Posterior cingulate gyrus (tissue), 11 donors: ENCODE measurements around the gene BRSK1.

Experiments
- DNase-seq, 10 donors: peaks; one replicate each; pipeline versions ENCODE4 v3.0.0 to v3.0.0-alpha.2; 2020 to 2021; ENCODE audit warnings: mixed read lengths in 3 of 10
- intact Hi-C: fragments of 100-400 bp; cut with DNase I; formaldehyde crosslinking; loops from one replicate; pipeline ENCODE4 v1.15.1; 2023

Gene BRSK1

DNA sequence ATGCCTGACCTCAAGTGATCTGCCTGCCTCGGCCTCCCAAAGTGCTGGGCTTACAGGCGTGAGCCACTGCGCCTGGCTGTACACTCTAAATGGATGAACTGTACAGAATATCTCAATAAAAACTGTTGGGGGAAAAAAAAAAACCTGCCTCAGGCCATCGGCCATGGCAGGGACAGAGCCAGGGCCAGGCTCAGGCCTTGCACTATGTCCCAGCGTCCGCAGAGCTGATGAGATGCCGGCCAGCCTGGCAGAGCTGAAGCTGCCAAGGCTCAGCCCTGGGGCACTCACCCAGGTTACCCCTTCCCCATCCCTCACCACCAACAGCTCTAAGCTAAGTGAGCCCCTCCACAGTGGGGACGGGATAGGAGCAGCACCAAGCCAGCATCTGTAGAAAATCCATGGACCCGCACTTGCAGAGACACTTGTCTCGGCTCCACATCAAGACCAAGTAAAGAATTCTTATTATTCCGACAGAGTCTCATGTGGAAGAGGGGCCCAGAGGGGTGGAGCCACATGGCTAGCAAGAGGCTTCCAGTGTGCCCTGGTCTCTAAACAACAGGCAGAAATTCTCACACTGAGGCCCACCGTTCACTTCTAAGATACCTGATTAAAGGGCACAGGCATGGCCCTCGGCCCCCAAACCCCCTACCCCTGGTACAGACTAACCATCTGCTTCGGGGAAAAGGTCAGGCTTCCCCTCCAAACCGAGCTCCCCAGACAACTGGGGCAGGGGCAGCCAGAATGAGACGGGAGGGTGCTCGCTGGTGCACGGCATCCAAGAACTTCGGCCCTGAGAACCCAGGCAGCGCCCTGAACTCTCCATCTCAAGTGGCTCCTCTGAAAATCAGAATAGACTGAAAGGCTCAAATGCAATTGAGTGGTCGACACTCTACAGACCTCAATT is 30.8 kb upstream of the BRSK1 start:
- intact Hi-C loops, result no loop called here
- peak in 3 of 10 donors; percentile 46 to 62 (median 55) for DNase-seq

DNA sequence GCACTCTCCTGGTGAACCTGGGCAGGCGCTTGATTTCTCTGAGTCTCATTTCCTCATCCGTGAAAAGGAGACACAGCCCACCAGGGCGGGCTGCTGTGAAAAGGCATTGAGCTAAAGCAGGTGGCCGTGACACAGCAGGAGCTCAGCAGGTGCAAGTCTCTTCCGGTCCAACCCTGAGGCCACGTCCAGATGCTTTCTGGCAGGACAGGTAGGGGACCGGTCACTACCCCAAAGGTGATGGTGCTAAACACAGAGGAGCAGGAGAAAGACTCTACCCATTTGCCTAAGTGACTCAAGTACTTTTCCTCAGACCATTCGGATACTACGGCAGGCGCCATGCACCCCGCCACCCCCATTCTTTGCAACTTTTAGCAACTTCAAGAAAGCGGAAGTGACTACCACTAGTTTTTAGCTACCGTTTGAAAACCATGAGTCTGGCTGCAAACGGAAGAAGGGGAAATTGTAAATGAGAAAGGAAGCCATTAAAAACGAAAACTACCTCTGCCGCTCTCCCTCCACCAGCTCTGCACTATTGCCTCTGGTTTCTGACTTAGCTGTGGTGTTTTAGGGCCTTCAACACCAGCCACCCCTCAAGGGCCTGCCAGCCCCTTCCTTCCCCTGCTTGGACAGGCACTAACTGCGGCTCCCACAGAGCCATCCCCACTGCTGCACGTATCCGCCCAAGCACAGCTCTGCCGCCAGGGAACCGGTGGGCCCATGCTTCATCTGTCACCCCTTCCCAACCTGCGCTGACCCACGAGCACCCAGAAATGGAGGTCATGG is 29.8 kb upstream of the BRSK1 start:
- peak in 3 of 10 donors; percentile 66 to 79 (median 75) for DNase-seq
- intact Hi-C loops, result no loop called here

DNA sequence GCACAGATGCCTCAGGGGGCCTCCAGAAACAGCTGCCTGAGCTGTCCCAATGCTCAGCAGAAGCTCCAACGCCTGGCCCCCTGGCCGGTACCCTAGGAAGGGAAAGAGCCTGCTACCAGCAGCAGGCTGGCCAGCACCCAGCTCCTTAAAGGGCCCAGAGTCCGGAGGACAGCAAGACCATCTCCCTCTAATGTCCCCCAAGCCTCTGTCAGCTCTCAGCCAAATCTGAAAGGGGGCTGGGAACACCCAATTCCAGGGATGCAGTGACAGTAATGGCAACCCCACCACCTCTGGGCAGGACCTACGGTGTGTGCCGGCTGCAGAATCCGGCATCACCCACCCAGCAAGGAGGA is 29.2 kb upstream of the BRSK1 start:
- intact Hi-C loops, result no loop called here
- DNase-seq, result peak in 1 of 10 donors; percentile 27

DNA sequence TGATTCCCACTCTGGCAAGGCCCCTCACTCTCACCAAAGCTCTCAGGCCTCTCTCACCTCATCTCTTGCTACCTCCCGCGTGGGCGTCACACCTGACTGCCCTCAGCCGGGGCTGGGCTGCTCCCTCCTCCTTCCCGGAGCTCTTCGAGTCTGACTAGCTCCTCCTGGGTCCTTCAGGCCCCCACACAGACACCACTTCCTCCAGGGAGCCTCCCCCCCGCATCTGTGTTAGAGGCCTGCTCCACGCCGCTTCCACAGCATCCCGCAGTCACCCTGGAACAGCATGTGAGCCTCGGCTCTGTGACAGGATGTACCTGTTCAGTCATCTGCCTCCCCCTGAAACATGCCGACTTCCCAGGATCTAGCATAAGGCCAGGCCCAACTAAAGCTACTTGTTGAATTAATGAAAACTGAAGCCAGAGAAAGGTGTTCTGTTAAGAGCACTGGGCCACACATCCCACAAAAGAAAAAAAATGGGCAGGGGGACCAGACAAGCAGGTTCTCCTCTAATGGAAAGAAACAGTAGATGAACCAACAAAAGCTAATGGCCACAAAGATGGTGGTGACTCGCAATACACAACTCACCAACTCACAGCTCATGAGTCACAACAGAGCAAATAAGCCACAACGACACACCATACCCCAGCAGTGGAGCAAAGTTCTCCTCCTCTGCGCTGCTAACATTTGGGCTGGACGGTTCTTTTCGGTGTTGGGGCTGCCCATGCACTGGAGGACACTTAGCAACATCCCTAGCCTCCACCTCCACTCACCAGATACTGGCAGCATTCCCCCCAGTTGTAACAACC is 28.0 kb upstream of the BRSK1 start:
- intact Hi-C loops, result no loop called here
- peak in 3 of 10 donors; percentile 74 to 76 (median 75) for DNase-seq

DNA sequence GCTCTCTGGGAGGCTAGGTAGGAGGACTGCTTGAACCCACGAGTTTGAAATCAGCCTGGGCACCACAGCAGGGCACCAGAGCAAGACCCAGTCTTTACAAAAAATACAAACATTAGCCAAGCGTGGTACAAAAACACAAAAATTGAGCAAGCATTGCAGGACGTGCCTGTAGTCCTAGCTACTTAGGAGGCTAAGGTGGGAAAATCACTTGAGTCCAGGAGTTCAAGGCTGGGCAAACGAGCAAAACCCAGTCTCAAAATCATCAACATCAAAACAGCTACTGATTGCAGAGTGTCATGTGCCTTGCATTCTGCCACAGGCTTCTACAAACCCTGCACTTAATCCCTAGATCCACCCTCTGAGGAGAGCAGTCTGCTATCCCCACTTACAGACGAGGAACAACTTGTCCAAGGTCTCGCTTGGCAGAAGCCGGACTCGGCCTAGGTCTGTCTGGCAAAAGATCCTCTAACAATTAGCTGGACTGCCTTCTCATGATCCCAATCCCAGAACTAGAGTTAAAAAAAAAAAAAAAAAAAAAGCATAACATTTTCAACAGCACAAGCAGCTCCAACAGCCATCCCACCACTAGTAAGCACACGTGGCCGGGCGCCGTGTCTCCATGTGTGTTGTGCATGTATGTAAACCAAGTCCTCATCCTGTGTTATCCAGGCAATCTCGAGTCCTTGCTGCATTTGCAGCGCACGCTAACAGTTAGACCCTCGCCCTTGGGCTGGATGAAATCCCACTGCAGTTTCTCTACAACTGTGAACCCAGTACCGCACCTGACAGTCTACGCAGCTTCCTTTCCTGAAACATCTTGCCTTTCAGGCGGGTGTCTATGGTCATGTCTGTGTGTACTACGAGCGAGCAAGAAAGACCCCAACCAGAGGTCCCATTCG is 27.0 kb upstream of the BRSK1 start:
- intact Hi-C loops, result loop anchor here (1.0 kb wide), 1 partner anchor 22 kb away; no protein-coding TSS in a partner anchor
- peak in 3 of 10 donors; percentile 69 to 86 (median 77) for DNase-seq

DNA sequence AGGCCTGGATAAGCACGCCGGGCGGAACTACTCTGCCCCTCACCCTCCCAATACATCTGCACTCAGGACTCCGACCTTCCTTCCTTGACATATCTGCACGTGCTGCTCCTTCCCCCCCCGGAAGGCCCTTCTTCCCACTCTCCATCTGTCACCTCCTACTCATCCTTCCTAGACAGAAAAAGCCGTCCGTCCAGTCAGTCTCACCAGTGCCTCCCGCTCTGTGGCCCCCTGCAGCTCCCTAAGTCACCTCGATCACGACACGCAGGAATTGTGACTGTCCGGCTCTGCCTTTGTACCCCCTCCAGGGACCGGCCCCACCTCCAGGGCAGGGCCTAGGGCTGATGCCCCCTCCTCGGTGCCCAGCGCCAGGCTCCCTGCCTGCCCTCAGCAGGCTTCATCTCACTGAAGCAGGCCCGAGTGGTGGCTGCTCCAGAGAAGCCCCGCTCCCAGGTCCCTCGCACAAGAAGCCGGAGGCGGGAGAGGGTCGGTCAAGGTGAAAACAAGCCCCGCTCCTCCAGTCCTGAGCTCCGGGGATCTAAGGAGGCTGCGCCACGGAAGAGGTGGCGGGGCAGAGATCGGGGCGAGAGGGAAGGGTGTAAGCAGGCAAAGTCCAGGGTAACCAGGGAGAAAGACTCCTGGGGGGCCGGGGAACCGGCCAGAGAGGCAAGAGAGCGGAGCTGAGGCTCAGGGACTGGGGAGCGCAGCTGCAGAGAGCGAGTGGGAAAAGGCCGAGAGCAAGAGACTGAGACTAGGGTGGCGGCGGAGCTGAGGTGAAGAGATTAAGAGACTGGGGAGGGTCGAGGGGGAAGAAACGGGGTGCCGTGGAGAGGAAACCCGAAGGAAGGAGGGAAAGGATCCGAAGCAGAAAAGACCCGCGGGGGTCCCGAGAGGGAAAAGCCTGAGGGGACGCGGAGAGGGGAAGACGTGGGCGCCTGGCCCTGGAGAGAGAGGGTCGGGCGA is 26.1 kb upstream of the BRSK1 start:
- intact Hi-C loops, result loop anchor here (1.0 to 2.0 kb wide), 2 partner anchors 22 to 41 kb away; no protein-coding TSS in a partner anchor
- DNase-seq, result peak in 3 of 10 donors; percentile 67 to 84 (median 79)

DNA sequence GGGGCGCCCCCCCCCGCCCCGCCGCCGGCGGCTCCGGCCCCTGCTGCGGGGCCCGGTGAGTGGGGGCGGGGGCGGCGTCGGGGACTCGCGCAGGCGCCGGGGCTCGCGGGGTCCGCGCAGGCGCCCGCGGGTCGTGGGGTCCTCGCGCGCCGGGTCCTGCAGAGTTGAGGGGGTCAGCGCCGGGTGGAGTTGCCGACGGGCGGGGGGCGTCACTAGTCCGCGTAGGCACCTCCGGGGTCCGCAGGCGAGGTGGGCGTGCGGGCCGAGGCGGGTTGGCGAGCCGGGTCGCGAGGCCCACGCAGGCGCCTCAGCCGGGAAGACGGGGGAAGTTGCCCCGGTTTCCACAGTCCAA is 25.3 kb upstream of the BRSK1 start:
- intact Hi-C loops, result loop anchor here (2.0 kb wide), 1 partner anchor 42 kb away; no protein-coding TSS in a partner anchor
- peak in 3 of 10 donors; percentile 16 to 87 (median 82) for DNase-seq

DNA sequence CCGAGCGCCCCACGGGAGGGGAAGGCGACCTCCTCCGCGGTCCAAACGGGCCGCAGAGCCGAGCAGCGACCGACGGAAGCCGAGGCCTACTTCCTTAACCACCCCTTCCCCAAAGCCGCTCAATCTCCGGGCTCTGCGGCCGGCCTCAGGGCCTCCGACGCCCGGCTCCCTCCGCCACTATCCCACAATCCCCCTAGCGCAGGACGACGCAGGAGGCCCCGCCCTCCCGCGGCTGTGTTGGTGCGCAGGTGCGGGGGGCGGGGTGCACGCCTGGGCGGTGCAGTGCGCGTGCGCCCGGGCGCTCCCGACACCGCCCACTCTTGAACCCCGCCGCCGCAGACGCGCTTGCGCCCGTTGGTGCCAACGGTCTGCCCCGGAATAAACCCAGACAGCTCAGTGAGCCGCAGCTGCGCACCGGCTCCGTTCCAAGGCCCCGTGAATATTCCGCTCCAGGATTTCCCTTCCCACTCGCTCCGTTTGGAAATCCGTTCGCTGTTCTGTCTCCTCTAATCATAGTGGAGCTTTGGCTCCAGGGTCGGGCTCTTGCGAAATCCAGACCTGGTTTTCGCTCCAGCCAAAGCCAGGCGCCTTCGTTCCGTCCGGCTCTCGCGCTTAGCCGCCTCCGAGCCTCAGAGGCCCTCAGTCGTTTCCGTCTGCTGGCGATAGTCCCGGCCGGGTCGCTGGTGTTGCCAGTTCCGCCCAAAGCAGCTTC is 24.8 kb upstream of the BRSK1 start, which contains the start of gene PPP6R1:
Gene PPP6R1, minus strand, starts transcription at position 190 of the 712 bp plus-strand sequence. CDS start 11,914 bp downstream, outside the sequence.
- intact Hi-C loops, result loop anchor here (2.0 kb wide), 1 partner anchor 42 kb away; no protein-coding TSS in a partner anchor
- peak; percentile 94 to 99 (median 96) for DNase-seq

DNA sequence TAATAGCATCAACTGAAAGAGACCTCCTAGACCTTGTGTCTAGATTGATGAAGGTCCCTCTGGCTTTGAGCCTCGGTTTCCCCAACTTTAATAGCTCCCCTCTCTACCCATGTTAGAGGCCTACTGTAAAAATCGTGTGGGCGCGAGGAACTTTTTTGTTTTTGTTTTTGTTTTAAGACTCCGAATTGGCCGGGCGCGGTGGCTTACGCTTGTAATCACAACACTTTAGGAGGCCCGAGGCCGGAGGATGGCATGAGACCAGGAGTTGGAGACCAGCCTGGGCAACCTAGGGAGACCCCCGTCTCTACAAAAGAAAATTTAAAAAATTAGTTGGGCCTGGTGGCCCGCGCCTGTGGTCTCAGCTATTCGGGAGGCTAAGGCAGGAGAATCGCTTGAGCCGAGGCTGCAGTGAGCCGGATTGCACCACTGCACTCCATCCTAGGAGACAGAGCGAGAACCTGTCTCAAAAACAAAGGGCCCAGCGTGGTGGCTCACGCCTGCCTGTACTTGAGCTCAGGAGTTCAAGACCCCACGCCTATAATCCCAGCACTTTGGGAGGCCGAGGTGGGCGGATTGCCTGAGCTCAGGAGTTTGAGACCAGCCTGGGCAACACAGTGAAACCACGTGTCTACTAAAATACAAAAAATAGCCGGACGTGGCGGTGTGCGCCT is 24.1 kb upstream of the BRSK1 start:
- intact Hi-C loops, result loop anchor here (2.0 kb wide), 1 partner anchor 43 kb away; no protein-coding TSS in a partner anchor
- peak in 1 of 10 donors; percentile 79 for DNase-seq

DNA sequence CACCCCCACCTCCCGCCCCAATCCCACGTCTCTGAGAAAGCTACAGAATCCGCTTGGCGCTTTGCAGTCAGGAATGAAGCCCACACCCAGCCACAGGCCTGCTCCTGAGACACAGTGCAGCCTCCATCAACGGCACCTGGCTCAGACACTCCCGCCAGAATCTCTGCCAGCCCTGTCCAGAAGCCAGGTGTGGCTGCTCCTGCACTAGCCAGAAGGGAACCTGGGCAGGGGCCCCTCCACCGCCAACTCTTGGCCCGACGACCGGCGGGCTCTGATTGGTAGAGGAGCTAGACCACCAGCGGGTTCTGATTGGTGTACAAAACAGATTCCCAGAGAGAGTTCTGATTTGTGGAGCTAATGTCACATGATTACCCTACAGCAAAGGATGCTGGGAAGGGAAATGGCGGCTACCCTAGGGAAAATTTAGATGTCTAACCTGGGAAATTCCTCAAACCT is 22.1 kb upstream of the BRSK1 start:
- intact Hi-C loops, result no loop called here
- peak in 1 of 10 donors; percentile 79 for DNase-seq

DNA sequence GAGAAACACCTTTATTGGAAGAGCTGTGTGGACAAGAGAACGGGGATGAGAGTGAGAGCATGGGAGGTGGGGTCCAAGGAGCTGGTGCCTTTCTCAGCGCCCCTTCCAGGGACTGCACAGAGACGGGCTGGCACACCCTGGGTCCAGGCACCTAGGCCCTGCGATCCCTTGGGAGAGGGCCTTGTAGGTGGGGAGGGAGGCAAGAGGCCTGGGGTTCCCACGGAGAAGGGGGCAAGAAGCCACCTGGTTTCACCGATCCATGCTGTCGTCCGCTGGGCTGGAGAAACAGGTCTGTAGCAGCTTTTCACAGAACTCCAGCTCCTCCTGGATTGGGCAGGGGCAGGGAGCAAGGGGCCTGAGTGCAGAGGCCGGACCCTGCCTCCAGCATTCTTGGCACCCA is 21.4 kb upstream of the BRSK1 start:
- intact Hi-C loops, result no loop called here
- peak in 1 of 10 donors; percentile 67 for DNase-seq

DNA sequence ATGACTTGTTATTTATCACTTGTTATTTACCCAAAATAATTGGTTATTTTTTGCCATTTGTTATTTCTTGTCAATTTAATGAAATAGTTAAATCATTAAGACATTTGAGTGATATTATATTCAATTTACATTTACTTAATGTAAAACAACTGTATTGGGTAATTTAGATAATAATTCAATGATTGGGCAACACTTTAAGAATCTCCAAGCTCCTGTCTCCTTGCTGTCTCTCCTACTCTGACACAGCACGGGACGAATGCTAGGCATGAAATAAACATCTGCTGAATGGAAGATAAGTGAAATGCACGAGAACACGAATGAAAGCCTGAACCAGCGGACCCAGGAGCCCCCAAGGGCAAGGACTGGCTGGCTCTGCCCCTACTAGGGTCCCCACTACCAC is 19.3 kb upstream of the BRSK1 start:
- intact Hi-C loops, result no loop called here
- peak in 1 of 10 donors; percentile 28 for DNase-seq

DNA sequence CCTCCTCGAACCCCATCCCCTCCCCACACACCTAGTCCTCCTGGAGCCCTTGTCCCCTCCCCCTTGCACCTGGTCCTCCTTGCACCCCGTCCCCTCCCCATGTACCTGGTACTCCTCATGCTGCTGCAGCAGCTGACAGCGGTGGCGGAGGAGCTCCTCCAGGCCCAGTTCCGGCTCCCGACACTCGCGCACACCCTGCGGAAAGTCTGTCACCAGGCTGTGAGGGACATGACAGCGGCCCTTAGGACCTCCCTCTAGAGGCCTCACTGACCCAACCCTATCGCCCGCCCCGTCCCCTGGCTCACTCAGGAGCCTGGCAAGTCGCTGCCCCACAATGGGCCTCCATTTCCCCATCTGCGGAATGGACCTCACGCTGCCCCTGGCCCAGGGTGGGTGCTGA is 18.6 kb upstream of the BRSK1 start:
- intact Hi-C loops, result no loop called here
- DNase-seq, result peak in 1 of 10 donors; percentile 57

DNA sequence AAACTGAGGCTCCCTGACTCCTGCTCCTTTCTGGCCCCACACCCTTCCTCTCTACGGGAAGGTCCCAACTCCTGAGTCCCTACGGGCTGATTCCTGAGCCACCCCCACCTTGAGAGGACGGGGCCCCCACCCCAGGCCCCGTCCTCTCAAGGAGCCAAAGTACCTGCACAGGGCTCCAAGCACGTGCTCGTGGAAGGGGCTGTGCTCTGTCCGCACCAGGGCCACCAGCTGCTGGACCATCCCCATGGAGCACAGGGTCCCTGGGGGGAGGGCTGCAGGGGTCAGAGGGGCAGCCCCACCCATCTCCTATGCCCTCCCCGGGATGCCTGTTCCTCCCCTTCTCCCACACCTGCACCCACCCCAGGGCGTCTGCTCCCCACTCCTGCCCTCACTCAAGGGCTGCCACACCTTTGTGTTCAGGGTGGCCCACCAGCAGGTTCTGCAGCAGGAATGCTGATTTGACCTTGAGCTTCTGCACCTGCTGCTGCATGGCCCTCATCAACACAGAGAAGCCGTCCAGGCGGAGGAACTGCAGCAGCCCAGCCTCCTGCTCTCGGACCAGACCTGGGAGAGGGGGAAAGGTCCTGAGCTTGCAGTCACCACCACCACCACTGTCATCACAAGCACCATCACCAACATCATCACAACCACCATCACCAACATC is 17.9 kb upstream of the BRSK1 start:
- intact Hi-C loops, result no loop called here
- DNase-seq, result peak in 1 of 10 donors; percentile 66

DNA sequence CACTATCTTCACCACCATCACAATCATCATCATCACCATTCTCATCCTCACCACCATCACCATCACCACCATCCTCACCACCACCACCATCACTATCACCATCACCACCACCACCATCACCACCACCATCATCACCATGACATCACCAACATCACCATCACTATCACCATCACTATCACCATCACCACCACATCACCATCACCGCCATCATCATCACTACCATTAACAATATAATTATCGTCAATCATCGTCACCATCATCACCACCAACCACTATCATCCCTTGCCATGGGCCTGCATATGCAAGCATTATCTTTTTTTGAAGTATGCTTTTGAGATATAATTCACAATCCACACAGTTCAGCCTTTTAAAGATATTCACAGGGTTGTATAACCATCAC is 17.4 kb upstream of the BRSK1 start:
- intact Hi-C loops, result no loop called here
- no peak for DNase-seq

DNA sequence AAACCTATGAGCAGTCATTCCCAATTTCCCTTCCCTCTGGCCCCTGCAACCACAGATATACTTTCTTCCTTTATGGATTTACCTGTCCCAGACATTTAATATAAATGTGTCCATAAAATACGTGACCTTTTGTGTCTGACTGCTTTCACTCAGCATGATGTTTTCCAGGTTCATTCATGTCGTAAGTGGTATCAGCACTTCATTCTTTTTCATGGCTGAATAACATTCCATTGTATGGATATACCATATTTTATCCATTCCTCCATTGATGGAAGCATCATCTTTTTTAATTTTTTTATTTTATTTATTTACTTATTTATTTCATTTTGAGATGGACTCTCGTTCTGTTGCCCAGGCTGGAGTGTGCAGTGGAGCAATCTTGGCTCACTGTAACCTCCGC is 17.0 kb upstream of the BRSK1 start:
- intact Hi-C loops, result no loop called here
- no peak for DNase-seq
